ENCODE results near the gene GOLGA8N.
"Not testable (repeated sequence)": the region's sequence is repeated elsewhere in the genome, so short reads cannot be mapped to it uniquely, and the experiment has no call there.

GOLGA8N gene

DNA sequence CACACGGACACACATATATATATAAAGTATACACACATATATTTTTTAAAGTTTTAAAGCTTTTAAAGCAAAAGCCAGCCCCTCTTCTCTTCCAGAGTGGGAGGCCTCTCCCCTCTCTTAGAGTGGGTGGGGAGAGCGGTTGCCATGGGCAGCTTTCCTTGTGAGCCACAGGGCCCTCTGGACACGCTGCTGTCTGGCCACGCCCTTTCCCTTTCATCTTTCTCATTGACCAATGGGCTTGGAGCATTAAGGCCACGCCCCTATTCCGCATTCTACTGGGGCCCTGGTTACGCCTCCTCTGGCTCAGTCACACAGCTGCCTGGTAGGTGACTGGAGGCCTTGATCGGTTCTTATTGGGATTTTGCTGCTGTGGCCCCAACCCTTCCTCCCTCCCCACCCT, at the start of gene GOLGA8N:
Gene GOLGA8N, plus strand, starts transcription at position 306 of the 400 bp plus-strand sequence.
- not testable (repeated sequence) for FAIRE-seq

DNA sequence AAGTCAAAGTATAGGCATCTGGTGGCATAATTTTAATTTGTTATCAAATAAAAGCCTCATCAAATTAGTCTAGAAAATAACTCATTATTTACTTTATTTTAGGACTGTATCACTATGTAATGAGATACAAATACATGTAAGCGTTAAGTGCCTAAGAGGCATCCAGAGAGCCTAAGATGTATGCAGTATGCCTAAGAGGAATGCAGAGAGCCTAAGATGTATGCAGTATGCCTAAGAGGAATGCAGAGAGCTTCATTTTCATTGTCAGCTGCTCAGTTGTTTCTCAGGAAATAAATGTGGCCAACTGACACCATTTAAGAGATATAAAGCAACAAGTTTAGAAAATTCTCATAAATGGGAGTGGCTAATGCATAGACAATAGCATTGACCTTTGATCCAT, 49.8 kb upstream of the GOLGA8N start:
- FAIRE-seq: not testable (repeated sequence)

DNA sequence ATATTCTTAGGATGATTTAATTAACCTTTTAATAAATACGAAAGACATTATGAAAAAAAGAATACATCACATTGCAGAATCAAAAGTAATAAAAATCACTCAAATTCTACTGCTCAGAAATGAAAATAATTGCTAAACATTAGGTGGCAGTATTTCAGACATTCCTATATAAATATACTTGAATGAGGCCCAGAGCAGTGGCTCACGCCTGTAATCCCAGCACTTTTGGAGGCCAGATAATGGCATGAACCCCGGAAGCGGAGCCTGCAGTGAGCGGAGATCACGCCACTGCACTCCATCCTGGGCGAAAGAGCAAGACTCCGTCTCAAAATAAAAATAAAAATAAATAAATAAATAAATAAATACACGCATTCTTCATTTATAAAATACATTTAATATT, 48.1 kb upstream of the GOLGA8N start:
- not testable (repeated sequence) for FAIRE-seq

DNA sequence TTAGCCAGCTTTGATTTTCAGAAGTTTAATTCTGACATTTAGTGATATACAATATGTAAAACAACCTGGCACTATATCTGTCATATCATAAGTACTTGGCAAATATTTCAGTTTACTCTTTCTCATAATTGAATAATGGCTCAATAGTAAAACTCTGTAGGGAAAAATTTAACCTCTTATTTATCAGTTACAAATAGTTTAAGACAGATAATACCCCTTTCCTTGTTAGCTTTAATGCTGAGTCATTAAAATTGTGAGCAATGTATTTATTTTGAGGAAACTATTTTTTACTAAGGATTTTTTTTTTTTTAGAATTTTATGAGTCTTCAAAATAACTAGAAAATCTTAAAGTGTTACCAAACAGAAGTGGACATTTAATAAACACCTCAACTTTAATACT, 38.7 kb upstream of the GOLGA8N start:
- not testable (repeated sequence) for FAIRE-seq

DNA sequence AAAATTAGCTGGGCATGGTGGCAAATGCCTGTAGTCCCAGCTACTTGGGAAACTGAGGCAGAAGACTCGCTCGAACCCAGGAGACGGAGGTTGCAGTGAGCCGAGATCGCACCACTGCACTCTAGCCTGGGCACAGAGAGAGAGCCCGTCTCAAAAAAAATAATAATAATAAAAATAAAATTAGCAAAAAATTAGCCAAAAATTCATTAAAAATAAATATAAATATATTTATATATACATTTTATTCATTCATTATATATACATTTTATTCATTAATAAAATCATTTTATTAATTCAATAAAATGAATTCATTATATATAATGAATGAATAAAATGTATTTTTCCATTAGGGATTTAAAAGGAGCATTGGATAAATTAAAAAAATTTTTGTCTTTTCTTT, 31.1 kb upstream of the GOLGA8N start:
- FAIRE-seq: peak; percentile 30

DNA sequence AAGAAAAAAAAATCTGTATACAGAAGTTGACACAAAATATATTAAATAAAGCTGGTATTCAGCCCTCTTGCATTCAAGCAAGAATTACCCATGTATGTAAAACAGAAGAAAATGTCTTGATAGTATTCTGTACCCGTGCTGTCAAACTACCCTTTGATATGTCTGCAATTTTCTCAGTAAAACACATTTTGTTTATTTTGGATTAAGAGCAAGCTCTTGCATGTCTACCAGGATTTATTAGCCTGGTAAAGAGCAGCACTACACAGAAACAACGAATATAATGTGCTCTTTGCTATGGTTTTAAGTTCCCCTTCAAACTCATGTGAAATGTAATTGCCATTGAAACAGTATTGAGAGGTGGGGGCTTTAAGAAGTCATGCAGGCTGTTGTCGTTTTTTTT, 24.3 kb upstream of the GOLGA8N start:
- FAIRE-seq: not testable (repeated sequence)

DNA sequence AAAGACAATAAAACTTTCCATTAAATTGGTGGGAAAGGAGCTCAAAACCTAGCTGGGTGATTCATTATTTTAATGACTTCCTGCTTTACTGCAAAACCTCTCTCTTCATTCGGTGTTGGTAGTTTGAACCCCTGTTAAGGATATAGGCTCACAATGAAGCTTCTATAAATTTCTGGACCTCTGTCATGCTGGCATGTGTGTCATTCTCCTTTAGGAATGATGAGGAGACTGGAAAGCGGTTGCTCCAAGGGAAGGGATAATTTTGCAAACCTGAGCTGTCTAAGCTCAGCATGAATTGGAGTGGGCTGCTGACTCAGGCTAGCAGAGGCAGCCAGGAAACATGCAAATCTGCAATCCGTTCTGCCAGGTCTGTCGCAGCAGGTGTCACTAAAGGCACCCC, 14.8 kb upstream of the GOLGA8N start:
- FAIRE-seq: not testable (repeated sequence)

DNA sequence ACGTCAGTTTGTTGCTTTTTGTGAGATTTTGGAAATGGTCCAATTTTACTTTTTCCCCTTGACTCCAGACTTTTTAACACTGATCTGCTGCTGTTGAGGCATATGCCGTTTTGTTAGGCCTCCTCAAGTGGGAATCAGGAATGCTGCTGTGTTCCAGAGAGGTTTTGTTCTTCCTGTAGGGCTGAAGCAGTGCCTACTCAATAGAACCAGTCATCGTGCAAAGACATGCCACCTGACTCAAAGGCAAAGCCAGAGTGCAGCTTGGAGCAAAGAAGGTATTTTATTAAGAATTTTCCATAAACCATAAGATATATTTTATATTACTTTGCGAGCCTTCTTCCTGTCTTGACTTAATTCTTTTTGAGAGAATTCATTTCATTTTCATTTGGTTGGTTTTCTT, 7.4 kb upstream of the GOLGA8N start:
- not testable (repeated sequence) for FAIRE-seq

DNA sequence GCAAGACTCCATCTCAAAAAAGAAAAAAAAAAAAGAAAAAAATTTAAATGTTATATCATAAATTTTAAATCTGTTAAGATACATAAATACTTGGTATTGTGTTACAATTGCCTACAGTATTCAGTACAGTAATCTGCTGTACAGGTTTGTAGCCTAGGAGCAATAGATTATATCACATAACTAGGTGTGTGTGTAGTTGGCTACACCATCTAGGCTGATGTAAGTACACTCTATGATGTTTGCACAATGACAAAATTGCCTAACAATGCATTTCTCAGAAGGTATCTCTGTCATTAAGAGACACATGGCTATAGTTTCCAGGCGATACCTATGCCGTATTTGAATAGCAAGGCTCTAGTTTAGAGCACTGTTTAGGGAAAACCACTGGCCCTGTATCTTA, 16.3 kb downstream of the GOLGA8N start:
- FAIRE-seq: not testable (repeated sequence)

DNA sequence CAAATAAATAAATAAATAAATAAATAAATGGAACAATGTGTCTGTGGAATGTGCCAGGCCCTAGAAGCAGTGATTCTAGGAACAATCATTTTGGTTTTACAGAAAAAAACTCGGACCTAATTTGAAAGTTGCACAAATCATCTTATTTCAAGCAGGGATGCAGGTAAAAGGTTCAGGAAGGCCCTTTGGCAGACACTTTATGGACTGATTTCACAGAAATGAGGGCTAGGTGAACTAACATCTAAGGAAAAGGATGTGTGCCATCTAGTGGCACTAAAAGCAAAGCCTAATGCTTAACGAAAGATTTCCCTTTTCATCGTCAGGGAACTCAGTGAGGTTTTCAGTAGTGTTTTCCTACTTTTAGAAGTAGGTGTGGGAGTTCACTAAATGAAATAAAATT, 17.5 kb downstream of the GOLGA8N start:
- peak; percentile 96 for FAIRE-seq

DNA sequence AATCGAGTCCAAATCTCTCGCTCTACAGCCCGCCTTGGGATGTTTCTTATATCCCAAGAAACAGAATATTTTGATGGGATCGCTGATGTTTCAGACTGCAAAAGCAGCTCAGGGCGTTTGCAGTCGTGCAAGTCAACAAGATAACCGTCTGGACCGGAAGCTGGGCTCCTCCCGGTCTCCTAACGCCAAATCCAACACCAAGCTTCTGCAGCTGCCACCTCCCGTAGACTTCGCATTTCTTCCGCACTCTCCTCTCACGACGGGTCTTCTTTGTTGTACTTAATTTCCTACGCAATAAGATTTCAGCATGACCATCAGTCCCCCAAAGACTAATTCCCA, 21.4 kb downstream of the GOLGA8N start:
- not testable (repeated sequence) for FAIRE-seq

DNA sequence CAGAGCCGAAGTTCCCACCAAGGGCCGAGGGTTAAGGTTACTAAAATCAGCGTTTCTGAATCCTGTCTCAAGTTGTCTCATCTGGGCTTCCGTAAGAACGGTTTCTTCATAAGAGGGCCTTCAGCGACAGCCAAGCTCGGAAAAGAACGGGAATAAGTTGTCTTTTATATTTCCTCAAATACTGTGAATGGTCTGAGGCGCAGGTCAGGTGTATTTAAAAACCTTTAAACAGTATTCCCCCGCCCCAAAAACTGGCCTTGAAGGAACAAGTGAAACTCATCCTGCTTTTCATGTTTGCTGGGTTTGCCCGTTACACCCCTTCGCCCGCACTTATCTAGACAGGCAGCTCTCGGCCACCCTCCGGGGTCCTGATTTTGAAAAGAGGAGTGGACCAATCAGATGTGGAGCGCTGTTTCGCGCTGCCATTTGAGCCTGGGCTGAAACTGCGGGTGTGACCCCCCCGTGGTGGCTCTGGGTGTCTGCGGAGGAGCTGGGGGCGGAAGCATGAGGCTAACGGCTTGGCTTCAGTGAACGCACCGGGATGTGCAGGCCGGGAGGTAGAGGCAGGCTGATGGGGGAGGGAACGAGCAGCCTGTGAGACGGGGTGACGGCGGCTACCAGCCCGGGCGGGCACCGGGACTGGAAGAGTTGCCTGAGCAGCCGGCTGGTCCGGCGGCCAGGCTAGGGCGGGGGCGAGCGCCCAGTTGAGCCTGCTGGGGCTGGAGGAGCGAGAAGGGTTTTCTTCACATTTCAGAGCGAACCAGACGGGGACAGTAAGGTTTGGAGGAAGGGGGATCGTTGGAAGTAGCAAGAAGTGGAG, 22.0 kb downstream of the GOLGA8N start, which contains the start of gene ARHGAP11A:
Gene ARHGAP11A, plus strand, starts transcription at position 454 of the 820 bp plus-strand sequence. CDS start 708 bp downstream, outside the sequence.
- peak; percentile 82 for FAIRE-seq

DNA sequence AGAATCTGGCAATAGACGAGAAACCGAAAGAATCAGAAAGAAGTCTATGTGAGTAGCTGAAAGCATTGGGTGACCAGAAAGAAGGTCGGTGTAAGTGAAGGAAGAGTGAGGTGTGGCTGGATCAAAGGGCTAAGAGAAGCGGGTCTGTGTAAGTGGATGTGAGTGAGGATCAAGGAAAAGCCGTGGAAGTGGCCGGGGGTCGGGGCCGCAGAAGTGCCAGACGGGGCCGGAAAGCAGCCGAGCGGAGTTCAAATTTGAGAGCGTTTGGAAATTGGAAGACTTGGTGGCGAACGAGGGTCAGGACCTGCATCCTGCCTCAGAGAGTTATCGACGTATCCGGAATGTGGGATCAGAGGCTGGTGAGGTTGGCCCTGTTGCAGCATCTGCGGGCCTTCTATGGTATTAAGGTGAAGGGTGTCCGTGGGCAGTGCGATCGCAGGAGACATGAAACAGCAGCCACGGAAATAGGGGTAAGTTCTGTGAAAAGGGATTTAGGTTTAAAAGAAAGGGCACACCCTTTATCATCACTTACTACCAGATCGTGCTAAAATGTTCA, 22.7 kb downstream of the GOLGA8N start:
- not testable (repeated sequence) for FAIRE-seq

DNA sequence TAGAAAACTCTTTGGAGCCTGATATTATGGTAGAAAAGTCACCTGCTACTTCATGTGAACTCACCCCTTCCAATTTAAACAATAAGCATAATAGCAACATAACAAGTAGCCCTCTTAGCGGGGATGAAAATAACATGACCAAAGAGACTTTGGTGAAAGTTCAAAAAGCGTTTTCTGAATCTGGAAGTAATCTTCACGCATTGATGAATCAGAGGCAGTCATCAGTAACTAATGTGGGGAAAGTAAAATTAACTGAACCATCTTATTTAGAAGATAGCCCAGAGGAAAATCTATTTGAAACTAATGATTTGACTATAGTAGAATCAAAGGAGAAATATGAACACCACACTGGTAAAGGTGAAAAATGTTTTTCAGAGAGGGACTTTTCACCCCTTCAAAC, 43.2 kb downstream of the GOLGA8N start:
- FAIRE-seq: no peak

DNA sequence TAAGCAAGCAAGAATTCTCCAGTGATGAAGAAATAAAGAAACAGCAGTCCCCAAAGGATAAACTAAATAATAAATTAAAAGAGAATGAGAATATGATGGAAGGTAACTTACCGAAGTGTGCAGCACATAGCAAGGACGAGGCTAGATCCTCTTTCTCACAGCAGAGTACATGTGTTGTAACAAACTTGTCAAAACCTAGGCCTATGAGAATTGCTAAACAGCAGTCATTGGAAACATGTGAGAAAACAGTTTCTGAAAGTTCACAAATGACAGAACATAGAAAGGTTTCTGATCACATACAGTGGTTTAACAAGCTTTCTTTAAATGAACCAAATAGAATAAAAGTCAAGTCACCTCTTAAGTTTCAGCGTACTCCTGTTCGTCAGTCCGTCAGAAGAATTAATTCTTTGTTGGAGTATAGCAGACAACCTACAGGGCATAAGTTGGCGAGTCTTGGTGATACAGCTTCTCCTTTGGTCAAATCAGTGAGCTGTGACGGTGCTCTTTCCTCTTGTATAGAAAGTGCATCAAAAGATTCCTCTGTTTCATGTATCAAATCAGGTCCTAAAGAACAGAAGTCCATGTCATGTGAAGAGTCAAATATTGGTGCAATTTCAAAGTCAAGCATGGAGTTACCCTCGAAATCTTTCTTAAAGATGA, 43.8 kb downstream of the GOLGA8N start:
- no peak for FAIRE-seq

DNA sequence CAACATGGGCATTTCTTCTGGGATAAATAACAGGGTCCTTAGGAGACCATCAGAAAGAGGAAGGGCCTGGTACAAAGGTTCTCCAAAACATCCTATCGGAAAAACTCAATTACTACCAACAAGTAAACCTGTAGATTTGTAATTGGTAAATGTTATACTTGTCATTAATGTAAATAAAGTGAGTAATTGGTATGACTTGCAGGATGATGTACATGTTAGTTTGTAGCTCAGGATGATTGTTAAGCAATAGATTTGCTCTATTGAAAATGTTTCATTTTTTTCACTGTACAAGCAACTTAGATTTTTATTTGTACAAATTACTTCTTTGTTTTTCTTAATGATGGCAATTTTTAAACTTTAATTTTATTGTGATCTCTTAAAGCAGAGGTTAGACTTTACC, 44.4 kb downstream of the GOLGA8N start:
- no peak for FAIRE-seq

DNA sequence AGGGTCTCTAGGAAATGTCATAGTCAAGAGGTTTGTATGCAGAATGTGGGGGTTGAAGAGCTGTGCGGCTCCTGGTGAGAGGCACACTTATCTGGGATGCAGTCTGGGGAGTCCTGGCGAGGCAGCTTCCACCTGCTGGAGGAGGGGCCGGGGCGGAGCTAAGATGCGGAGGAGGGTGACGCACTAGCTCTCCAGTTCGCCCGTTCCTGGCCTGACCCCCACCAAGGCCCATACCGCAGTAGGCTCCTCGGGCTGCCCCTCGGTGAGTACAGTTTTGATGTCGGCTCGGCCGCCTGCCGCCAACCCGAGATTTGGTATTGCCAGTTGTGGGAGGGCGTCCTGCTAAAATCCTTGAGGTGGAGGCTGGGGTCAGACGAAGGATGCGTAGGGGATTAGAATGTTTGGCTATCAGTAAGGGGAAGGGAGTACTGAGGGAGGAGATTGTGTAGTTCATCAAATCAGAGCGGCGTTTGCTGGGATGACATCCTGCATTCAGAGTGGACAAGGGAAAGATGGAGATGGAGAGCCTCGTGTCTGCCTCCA, 48.3 kb downstream of the GOLGA8N start, which contains the start of gene SCG5:
Gene SCG5, plus strand, starts transcription at position 194 of the 543 bp plus-strand sequence. CDS start 1,883 bp downstream, outside the sequence.
- FAIRE-seq: no peak

DNA sequence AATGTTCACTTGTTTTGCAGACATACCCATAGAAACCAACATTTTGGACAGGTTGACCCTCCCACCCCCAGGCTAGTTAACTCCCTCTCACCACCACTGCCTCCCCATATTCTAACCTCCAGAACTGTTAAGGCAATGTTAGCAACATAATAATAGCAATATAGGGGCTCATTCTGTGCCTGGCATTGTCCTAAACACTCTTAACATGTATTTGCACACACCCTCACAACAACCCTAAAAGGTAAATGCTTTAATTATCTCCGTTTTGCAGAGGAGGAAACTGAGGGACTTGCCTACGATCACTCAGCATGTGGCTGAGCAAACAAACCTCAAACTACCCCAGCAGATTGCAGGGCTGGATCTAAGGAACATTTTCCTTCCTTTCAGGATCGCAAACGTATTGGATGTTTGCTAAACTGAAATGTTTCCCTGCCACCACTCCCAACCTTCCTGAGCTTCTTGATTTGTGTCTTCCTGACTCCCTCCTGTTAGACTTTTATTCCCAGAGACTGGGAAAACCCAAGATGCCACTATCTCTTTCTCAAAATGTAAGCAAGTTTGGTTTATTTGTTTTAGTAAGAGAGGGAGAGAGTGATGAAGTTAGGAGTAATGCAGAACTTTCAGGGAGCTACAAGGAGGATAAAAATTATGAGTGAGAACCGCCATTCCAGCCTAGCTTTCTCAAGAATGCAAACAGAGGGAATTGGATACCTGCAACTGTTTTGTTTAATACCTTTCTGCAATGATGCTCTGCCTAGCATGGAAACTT, 49.6 kb downstream of the GOLGA8N start:
- FAIRE-seq: no peak

DNA sequence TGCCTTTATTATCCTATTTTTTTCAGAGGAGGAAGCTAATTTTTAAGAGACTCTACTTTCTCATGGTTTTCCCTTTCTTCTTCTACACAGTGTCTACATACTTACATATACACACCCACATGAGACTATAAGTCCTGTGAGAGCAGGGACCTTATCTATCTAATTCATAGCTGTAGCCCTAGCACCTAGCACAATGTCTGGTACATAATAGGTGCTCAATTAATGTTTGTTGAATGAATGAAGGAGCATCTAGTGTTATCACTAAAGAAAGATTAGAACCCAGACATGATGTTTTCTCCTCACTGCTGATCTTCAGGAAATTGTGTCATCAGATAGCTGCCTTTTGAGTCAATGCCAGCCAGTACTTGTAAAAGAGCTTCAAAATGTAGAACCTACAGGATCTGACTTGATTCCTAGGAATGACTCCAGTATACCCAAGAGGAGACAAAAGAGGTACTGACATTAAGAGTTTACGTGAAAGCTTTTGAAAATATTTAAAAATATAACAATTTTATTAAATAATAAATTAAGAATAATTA, 50.7 kb downstream of the GOLGA8N start:
- FAIRE-seq: no peak

DNA sequence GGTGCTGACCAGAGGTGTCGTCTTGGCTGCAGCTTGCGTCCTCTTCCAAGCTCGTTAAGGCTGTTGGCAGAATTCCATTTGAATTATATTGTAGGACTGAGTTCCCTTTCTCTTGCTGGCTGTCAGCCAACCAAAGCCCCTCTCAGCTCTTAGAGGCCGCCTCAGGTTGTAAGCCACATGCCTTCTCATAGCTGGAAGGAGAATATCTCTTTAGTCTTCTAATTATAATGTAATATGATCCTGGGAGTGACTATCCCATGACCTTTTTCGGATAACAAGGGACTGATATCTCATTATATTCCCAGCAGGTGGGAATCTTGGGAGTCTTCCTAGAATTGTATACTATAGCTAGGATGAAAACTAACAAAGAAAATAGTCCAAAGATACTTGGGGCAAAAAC, 53.0 kb downstream of the GOLGA8N start:
- FAIRE-seq: no peak

DNA sequence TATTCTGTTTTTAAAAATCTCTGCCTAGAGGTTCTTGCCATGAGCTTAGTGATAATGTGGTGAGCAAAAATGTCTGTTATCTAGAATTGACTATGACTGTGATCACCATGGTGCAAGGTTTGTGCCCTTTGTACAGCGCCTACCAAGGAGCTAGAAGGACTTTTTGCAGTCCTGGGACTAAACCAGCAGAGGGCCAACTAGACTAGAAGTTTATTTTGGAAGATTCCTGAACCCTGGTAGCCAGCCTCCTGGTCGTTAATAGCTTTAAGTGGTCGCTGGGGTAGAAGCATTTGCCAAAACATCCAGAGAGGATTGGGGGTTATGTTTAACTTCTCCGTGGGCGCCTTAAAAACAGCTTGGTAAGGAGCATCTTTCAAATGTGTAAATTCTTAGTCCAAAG, 56.1 kb downstream of the GOLGA8N start:
- FAIRE-seq: no peak

DNA sequence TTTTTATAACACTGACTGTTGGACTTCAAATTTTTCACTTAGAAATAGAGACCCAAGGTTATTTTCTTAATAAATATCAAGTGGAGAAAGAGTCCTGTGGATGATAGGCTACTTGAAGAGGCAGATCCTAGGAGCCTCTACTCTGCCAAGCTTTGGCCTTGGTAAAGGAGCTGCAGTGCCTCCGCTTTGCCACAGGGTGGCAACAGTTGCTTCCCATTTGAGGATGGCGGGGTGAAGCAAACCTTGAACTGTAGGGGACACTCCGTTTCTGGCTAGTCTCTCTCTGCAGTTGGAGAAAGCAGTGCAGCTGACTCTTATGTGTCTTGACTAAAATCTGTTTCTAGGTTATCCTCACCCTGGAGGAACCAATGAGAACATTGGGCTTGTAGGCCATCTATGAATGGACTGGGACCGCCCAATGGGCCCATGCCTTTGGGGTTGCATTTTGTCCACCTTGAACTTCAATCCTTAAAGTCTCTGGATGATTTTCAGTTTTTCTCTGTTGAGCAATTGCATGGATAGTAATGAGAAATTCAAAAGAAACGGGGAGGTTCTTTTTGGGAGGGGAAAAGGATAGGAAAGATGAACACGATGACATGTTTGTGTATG, 58.1 kb downstream of the GOLGA8N start:
- no peak for FAIRE-seq

Data from G401.6 (cell line).